HepG2 (cell line): Measurements from ENCODE around the gene ATXN1L. TPM values are rescaled to one million over a fixed set of nuclear protein-coding genes. Genes with fewer than 3 reads are reported as not detected.
A peak's percentile ranks its signal among the peaks of the same experiment; 100 is the strongest.

Experiments used
- FIP1L1 ChIP-seq: fragments of 200-400 bp; formaldehyde crosslinking; IDR thresholded peaks from 2 replicates; pipeline ENCODE4 v1.6.1; 2018; ENCODE audit warnings: low read depth, mild to moderate bottlenecking, low read length, moderate library complexity, borderline replicate concordance; ENCODE audit not compliant: insufficient read depth
- FOXA1 ChIP-seq, 2 experiments: fragments of 450-650 bp in 1 of 2; sonication (generic) in 1 of 2; formaldehyde crosslinking in 1 of 2; IDR thresholded peaks; 2 replicates each; pipeline versions ENCODE4 v1.4.0 to v1.6.1; 2016 to 2020; ENCODE audit warnings: missing genetic modification reagents in 1 of 2
- GPN1 ChIP-seq: sonication (generic); formaldehyde crosslinking; IDR thresholded peaks from 2 replicates; pipeline ENCODE4 v1.5.1; 2020; ENCODE audit warnings: missing genetic modification reagents, borderline replicate concordance
- IRX3 ChIP-seq: sonication (generic); formaldehyde crosslinking; IDR thresholded peaks from 2 replicates; pipeline ENCODE4 v1.8.1; 2023; ENCODE audit warnings: mild to moderate bottlenecking, low read depth, missing genetic modification reagents, borderline replicate concordance
- KAT8 ChIP-seq: IDR thresholded peaks from 2 replicates; pipeline ENCODE4 v1.6.1; 2016; ENCODE audit warnings: missing genetic modification reagents, missing compliant biosample characterization
- PLRG1 ChIP-seq: fragments of 450-650 bp; conservative IDR thresholded peaks from 2 replicates; pipeline ENCODE4 v1.6.1; 2016
- SOX13 ChIP-seq, 3 experiments: fragments of 450-650 bp in 1 of 3; sonication (generic) in 1 of 3; formaldehyde crosslinking in 1 of 3; IDR thresholded peaks in 2 of 3; conservative IDR thresholded peaks in 1 of 3; 2 replicates each; pipeline versions ENCODE4 v1.5.0 to v1.6.1; 2016 to 2020; ENCODE audit warnings: antibody characterized with exemption in 1 of 3, mild to moderate bottlenecking in 1 of 3, missing compliant biosample characterization in 1 of 3, missing genetic modification reagents in 1 of 3, moderate library complexity in 1 of 3
- SUZ12 ChIP-seq: fragments of 150-350 bp; IDR thresholded peaks from 2 replicates; pipeline ENCODE4 v1.6.1; 2014; ENCODE audit warnings: low read depth, low read length
- ZBTB44 ChIP-seq: sonication (generic); formaldehyde crosslinking; IDR thresholded peaks from 2 replicates; pipeline ENCODE4 v1.4.0; 2020; ENCODE audit warnings: missing genetic modification reagents
- ZFY ChIP-seq: sonication (generic); formaldehyde crosslinking; IDR thresholded peaks from 2 replicates; pipeline ENCODE4 v1.4.0; 2020; ENCODE audit warnings: missing genetic modification reagents
- ZNF235 ChIP-seq: sonication (generic); formaldehyde crosslinking; IDR thresholded peaks from 2 replicates; pipeline ENCODE4 v1.8.1; 2023; ENCODE audit warnings: mild to moderate bottlenecking, missing genetic modification reagents, borderline replicate concordance
- ZNF292 ChIP-seq: sonication (generic); formaldehyde crosslinking; IDR thresholded peaks from 2 replicates; pipeline ENCODE4 v1.8.1; 2022; ENCODE audit warnings: mild to moderate bottlenecking, low read depth, missing genetic modification reagents, borderline replicate concordance
- ZNF329 ChIP-seq: sonication (generic); formaldehyde crosslinking; IDR thresholded peaks from 2 replicates; pipeline ENCODE4 v1.9.0; 2021; ENCODE audit warnings: low read depth, mild to moderate bottlenecking, missing genetic modification reagents
- ZNF484 ChIP-seq: sonication (generic); formaldehyde crosslinking; IDR thresholded peaks from 2 replicates; pipeline ENCODE4 v1.5.1; 2020; ENCODE audit warnings: mild to moderate bottlenecking, low read depth, missing genetic modification reagents, borderline replicate concordance
- ZNF510 ChIP-seq: sonication (generic); formaldehyde crosslinking; IDR thresholded peaks from 2 replicates; pipeline ENCODE4 v1.4.0; 2020; ENCODE audit warnings: low read depth, mild to moderate bottlenecking, missing genetic modification reagents
- ZNF570 ChIP-seq: sonication (generic); formaldehyde crosslinking; IDR thresholded peaks from 2 replicates; pipeline ENCODE4 v1.4.0; 2020; ENCODE audit warnings: mild to moderate bottlenecking, missing genetic modification reagents, borderline replicate concordance
- ZNF607 ChIP-seq: sonication (generic); formaldehyde crosslinking; IDR thresholded peaks from 2 replicates; pipeline ENCODE4 v1.5.1; 2020; ENCODE audit warnings: missing genetic modification reagents, mild to moderate bottlenecking, borderline replicate concordance
- ZNF619 ChIP-seq: sonication (generic); formaldehyde crosslinking; IDR thresholded peaks from 2 replicates; pipeline ENCODE4 v1.4.0; 2020; ENCODE audit warnings: mild to moderate bottlenecking, missing genetic modification reagents
- ZNF687 ChIP-seq: sonication (generic); formaldehyde crosslinking; IDR thresholded peaks from 2 replicates; pipeline ENCODE4 v1.5.1; 2020; ENCODE audit warnings: mild to moderate bottlenecking, missing genetic modification reagents, moderate library complexity
- ZNF713 ChIP-seq: sonication (generic); formaldehyde crosslinking; IDR thresholded peaks from 2 replicates; pipeline ENCODE4 v1.4.0; 2020; ENCODE audit warnings: mild to moderate bottlenecking, missing genetic modification reagents
- ZSCAN25 ChIP-seq: sonication (generic); formaldehyde crosslinking; IDR thresholded peaks from 2 replicates; pipeline ENCODE4 v1.8.0; 2022; ENCODE audit warnings: mild to moderate bottlenecking, missing genetic modification reagents
- polyA plus RNA-seq, 8 experiments: library from polyadenylated mRNA; depleted of rRNA in 3 of 8; stranded (reverse) in 7 of 8; unstranded in 1 of 8; fragments of >200 nt; fragmentation: Illumina TruSeq in 4 of 8; extraction: Trizol in 4 of 8; gene quantifications; 2 replicates each; pipeline versions ENCODE4 v1.2.1 to v1.2.3, GENCODE V29; 2011 to 2016; ENCODE audit warnings: low read depth in 4 of 8, missing spikeins in 1 of 8, mixed read lengths in 1 of 8; ENCODE audit not compliant: insufficient read depth in 1 of 8
- total RNA-seq, 5 experiments: library from RNA; depleted of rRNA; stranded (reverse); fragments of >200 nt; fragmentation: Illumina TruSeq; extraction: Trizol; gene quantifications; 2 replicates each; pipeline ENCODE4 v1.2.3, GENCODE V29; 2016; ENCODE audit warnings: low read depth in 1 of 5

The ATXN1L gene
- total and polyA plus RNA-seq, 2 of the 13 experiments (the other 11 are each of a cell fraction or from before 2014, with no cell fraction given): 20.0 to 22.4 TPM

- TF ChIP-seq IRX3 (CRISPR knock-in tag) (0 out of 2 replicates have a peak, but pooled peaks have one; percentile 51), GPN1 (CRISPR knock-in tag) (no peak), ZNF510 (CRISPR knock-in tag) (no peak; the same call in 1 of the 2 replicates), FIP1L1 (no peak), ZFY (CRISPR knock-in tag) (peak; percentile 82), SUZ12 (no peak), ZNF713 (CRISPR knock-in tag) (peak; percentile 62; the same call in 1 of the 2 replicates), ZSCAN25 (CRISPR knock-in tag) (0 out of 2 replicates have a peak, but pooled peaks have one; percentile 4), ZNF607 (CRISPR knock-in tag) (no peak), ZNF292 (CRISPR knock-in tag) (no peak), KAT8 (CRISPR knock-in tag) (no peak), SOX13 (IDR thresholded peaks at IDR 0.05) (no peak), SOX13 (CRISPR knock-in tag; conservative IDR thresholded peaks at IDR 0.05 in 1 of 2, IDR thresholded peaks at IDR 0.05 in 1 of 2) (no peak), PLRG1 (no peak), ZNF619 (CRISPR knock-in tag) (0 out of 2 replicates have a peak, but pooled peaks have one; percentile 47), ZNF570 (CRISPR knock-in tag) (no peak; the same call in none of the 2 replicates), ZBTB44 (0 out of 2 replicates have a peak, but pooled peaks have one; percentile 51), ZNF687 (peak; percentile 40; the same call in 1 of the 2 replicates), ZNF329 (CRISPR knock-in tag) (no peak), ZNF235 (CRISPR knock-in tag) (no peak), ZNF484 (CRISPR knock-in tag) (0 out of 2 replicates have a peak, but pooled peaks have one; percentile 11), FOXA1 (IDR thresholded peaks at IDR 0.05) (no peak), FOXA1 (CRISPR knock-in tag; IDR thresholded peaks at IDR 0.05) (no peak)
Measured at GRCh38 chr16:71895679-71896365, 50.0 kb downstream of the ATXN1L start (continued).
